Right lobe of liver (tissue), 6 donors: ENCODE measurements around the gene LPAR3. TPM values are rescaled to one million over a fixed set of nuclear protein-coding genes. Genes with fewer than 3 reads are reported as not detected.

Experiments
- ATAC-seq, 4 donors: fragments of 200-7000 bp; cut with Tn5 transposase; one replicate each; pipeline ENCODE4 v1.9.1; 2020; ENCODE audit warnings: mild to moderate bottlenecking in 4 of 4, moderate library complexity in 4 of 4
- DNase-seq, 3 donors: peaks; one replicate each; pipeline ENCODE4 v3.0.0-alpha.2; 2020
- H3K27ac ChIP-seq, 3 donors: fragments of 200-600 bp; one replicate each; pipeline ENCODE4 v1.8.0; 2022
- H3K27me3 ChIP-seq, 2 donors: fragments of 200-600 bp; one replicate each; pipeline ENCODE4 v1.8.0; 2022
- H3K36me3 ChIP-seq, 4 donors: fragments of 200-600 bp; sonication (generic) in 1 of 4; one replicate each; pipeline versions ENCODE4 v1.5.1 to v1.8.0; 2017 to 2022; ENCODE audit warnings: control low read depth in 1 of 4
- H3K4me1 ChIP-seq, 4 donors: fragments of 200-600 bp; sonication (generic) in 1 of 4; one replicate each; pipeline versions ENCODE4 v1.5.1 to v1.8.0; 2017 to 2022; ENCODE audit warnings: control low read depth in 1 of 4
- H3K4me3 ChIP-seq, 3 donors: fragments of 200-600 bp; one replicate each; pipeline ENCODE4 v1.8.0; 2022
- H3K9me3 ChIP-seq, 4 donors: fragments of 200-600 bp; sonication (generic) in 1 of 4; one replicate each; pipeline versions ENCODE4 v1.5.1 to v1.8.0; 2017 to 2022; ENCODE audit warnings: control low read depth in 1 of 4
- CTCF ChIP-seq, 4 donors: fragments of 200-600 bp in 3 of 4; fragments of 450-650 bp in 1 of 4; IDR thresholded peaks; one replicate each; pipeline versions ENCODE4 v1.5.1 to v1.8.0; 2016 to 2022; ENCODE audit warnings: antibody characterized with exemption in 4 of 4, mild to moderate bottlenecking in 2 of 4
- POLR2A ChIP-seq: fragments of 450-650 bp; IDR thresholded peaks from one replicate; pipeline ENCODE4 v1.6.1; 2017; ENCODE audit warnings: antibody characterized with exemption, mild to moderate bottlenecking
- WGBS: methylation state at CpG from one replicate; pipeline ENCODE4 v1.1.6; 2018; ENCODE audit warnings: low coverage, low lambda C conversion rate; ENCODE audit not compliant: insufficient coverage; ENCODE audit errors: missing lambda C conversion rate; 5-methylcytosine and 5-hydroxymethylcytosine counted together
- intact Hi-C, 2 donors: fragments of 100-400 bp; cut with DNase I; formaldehyde crosslinking; loops; one replicate each; pipeline versions ENCODE4 v1.11.2 to v1.14.1; 2022
- total RNA-seq, 6 experiments: library from RNA; depleted of rRNA in 2 of 6; stranded (reverse); fragments of >200 nt in 2 of 6; fragmentation: NEBNext Ultra II Directional in 3 of 6; extraction: Animal tissue kit (Norgen Biotek cat#: 25700) in 3 of 6; gene quantifications; one replicate each; pipeline versions ENCODE4 v1.1.0 to v1.2.4, GENCODE V29; 2016 to 2023
- donor health status: DM: no; HTN: yes; CAD: no.
- donor health status: DM: no; HTN: no; CAD: no.
- donor health status: DM: no; HTN: no; CAD: no.
- donor health status: DM: no; HTN: yes; CAD: no.
- donor health status: DM: no; HTN: yes; CAD: no.

LPAR3 gene
- total RNA-seq, 6 experiments from 2014 or later, result 0.31 TPM; not detected in 5

- Histone ChIP-seq H3K4me3 (no peak overlapping the region), H3K36me3 (no peaks in the 10 kb centered on the region), H3K27me3 (no peaks in the 10 kb centered on the region), H3K9me3 (no peaks in the 10 kb centered on the region), H3K4me1 (no peaks in the 10 kb centered on the region), H3K27ac (no peak overlapping the region)
- DNase-seq, result no peak
- TF ChIP-seq CTCF (IDR thresholded peaks at IDR 0.05) (no peak), POLR2A (no peak)
- WGBS, result 39% methylated on average over 7 of the region's 7 CpGs
- intact Hi-C loops, result no loop called here
- ATAC-seq, result no peak
Observed at GRCh38 chr1:84884671-84885389, 8.2 kb downstream of the LPAR3 start.

GRCh38 chr1:84883286-84883685 lies 9.7 kb downstream of the LPAR3 start:
- Histone ChIP-seq H3K27ac (no peak overlapping the region), H3K36me3 (no peaks in the 10 kb centered on the region), H3K27me3 (no peaks in the 10 kb centered on the region), H3K4me3 (no peak overlapping the region), H3K4me1 (no peaks in the 10 kb centered on the region), H3K9me3 (no peaks in the 10 kb centered on the region)
- no peak for DNase-seq
- intact Hi-C loops, result no loop called here
- no peak for ATAC-seq
- TF ChIP-seq POLR2A (no peak), CTCF (IDR thresholded peaks at IDR 0.05) (no peak)

GRCh38 chr1:84877592-84877991 lies 15.4 kb downstream of the LPAR3 start:
- Histone ChIP-seq H3K27ac (no peak overlapping the region), H3K36me3 (no peaks in the 10 kb centered on the region), H3K27me3 (peaks cover 0 to 5% of the 10 kb centered on the region in 2 donors), H3K9me3 (no peaks in the 10 kb centered on the region), H3K4me1 (no peaks in the 10 kb centered on the region), H3K4me3 (no peak overlapping the region)
- WGBS, result 82% methylated on average over 4 of the region's 4 CpGs
- intact Hi-C loops, result no loop called here
- no peak for ATAC-seq
- TF ChIP-seq POLR2A (no peak), CTCF (IDR thresholded peaks at IDR 0.05) (no peak)
- no peak for DNase-seq

- 74% methylated on average over 5 of the region's 5 CpGs for WGBS
- H3K36me3 ChIP-seq, result no peaks in the 10 kb centered on the region
- DNase-seq, result no peak
- TF ChIP-seq POLR2A (no peak), CTCF (IDR thresholded peaks at IDR 0.05) (no peak)
- no peak overlapping the region for H3K4me3 ChIP-seq
- H3K27me3 ChIP-seq, result peaks cover 0 to 5% of the 10 kb centered on the region in 2 donors
- intact Hi-C loops, result no loop called here
- no peaks in the 10 kb centered on the region for H3K4me1 ChIP-seq
- no peaks in the 10 kb centered on the region for H3K9me3 ChIP-seq
- ATAC-seq, result peak in 2 of 4 donors; percentile 39 to 43
- no peak overlapping the region for H3K27ac ChIP-seq
Observed at GRCh38 chr1:84876353-84876752, 16.7 kb downstream of the LPAR3 start.

- no peak overlapping the region for H3K27ac ChIP-seq
- no peak overlapping the region for H3K4me3 ChIP-seq
- H3K27me3 ChIP-seq, result peaks cover 0 to 5% of the 10 kb centered on the region in 2 donors
- TF ChIP-seq POLR2A (no peak), CTCF (IDR thresholded peaks at IDR 0.05) (no peak)
- peak in 1 of 4 donors; percentile 37 for ATAC-seq
- no peaks in the 10 kb centered on the region for H3K9me3 ChIP-seq
- H3K4me1 ChIP-seq, result no peaks in the 10 kb centered on the region
- no peak for DNase-seq
- intact Hi-C loops, result no loop called here
- H3K36me3 ChIP-seq, result no peaks in the 10 kb centered on the region
- WGBS, result 52% methylated on average over 2 of the region's 2 CpGs
Observed at GRCh38 chr1:84873366-84873765, 19.6 kb downstream of the LPAR3 start.
